H9 (cell line): ENCODE data around the gene CINP. TPM values are rescaled to one million over a fixed set of nuclear protein-coding genes. Genes with fewer than 3 reads are reported as not detected.

Experiments used
- DNase-seq: peaks from one replicate; pipeline ENCODE4 v3.0.0-alpha.2; 2017
- H2AFZ ChIP-seq: one replicate; pipeline ENCODE4 v1.6.1; 2013; ENCODE audit warnings: mild to moderate bottlenecking, low read length, control low read depth, moderate library complexity
- H2AK5ac ChIP-seq: 2 replicates; pipeline ENCODE4 v1.6.1; 2013; ENCODE audit warnings: low read length, control low read depth, mixed read lengths; ENCODE audit not compliant: insufficient read length
- H2BK120ac ChIP-seq: one replicate; pipeline ENCODE4 v1.6.1; 2013; ENCODE audit warnings: low read depth, mild to moderate bottlenecking, low read length, control low read depth, inconsistent platforms; ENCODE audit not compliant: poor library complexity, severe bottlenecking
- H2BK12ac ChIP-seq: 2 replicates; pipeline ENCODE4 v1.6.1; 2013; ENCODE audit warnings: low read length, control low read depth, mixed read lengths, low read depth; ENCODE audit not compliant: insufficient read length
- H2BK15ac ChIP-seq: 2 replicates; pipeline ENCODE4 v1.6.1; 2013; ENCODE audit warnings: low read depth, low read length, control low read depth
- H2BK20ac ChIP-seq: one replicate; pipeline ENCODE4 v1.6.1; 2013; ENCODE audit warnings: low read depth, mild to moderate bottlenecking, low read length, control low read depth, inconsistent platforms; ENCODE audit not compliant: poor library complexity, severe bottlenecking
- H2BK5ac ChIP-seq: 2 replicates; pipeline ENCODE4 v1.6.1; 2013; ENCODE audit warnings: low read length, control low read depth, mixed read lengths; ENCODE audit not compliant: insufficient read length
- H3K14ac ChIP-seq: 2 replicates; pipeline ENCODE4 v1.6.1; 2013; ENCODE audit warnings: low read length, control low read depth; ENCODE audit not compliant: insufficient read depth
- H3K18ac ChIP-seq: 2 replicates; pipeline ENCODE4 v1.6.1; 2013; ENCODE audit warnings: low read depth, mild to moderate bottlenecking, mixed read lengths, low read length, control low read depth; ENCODE audit not compliant: insufficient read length
- H3K23ac ChIP-seq: 2 replicates; pipeline ENCODE4 v1.6.1; 2013; ENCODE audit warnings: low read length, control low read depth, mixed read lengths, low read depth; ENCODE audit not compliant: insufficient read length
- H3K23me2 ChIP-seq: 2 replicates; pipeline ENCODE4 v1.6.1; 2013; ENCODE audit warnings: low read depth, mild to moderate bottlenecking, mixed read lengths, low read length, control low read depth; ENCODE audit not compliant: insufficient read length, poor library complexity, severe bottlenecking
- H3K27ac ChIP-seq: 2 replicates; pipeline ENCODE4 v1.5.1; 2013; ENCODE audit warnings: low read length, control low read depth, mixed read lengths, low read depth; ENCODE audit not compliant: insufficient read length
- H3K27me3 ChIP-seq: 2 replicates; pipeline ENCODE4 v1.6.1; 2013; ENCODE audit warnings: low read length, control low read depth, inconsistent platforms; ENCODE audit not compliant: insufficient read depth
- H3K4ac ChIP-seq: 2 replicates; pipeline ENCODE4 v1.6.1; 2013; ENCODE audit warnings: low read depth, mild to moderate bottlenecking, control low read depth, inconsistent platforms, low read length, moderate library complexity
- H3K4me1 ChIP-seq: 2 replicates; pipeline ENCODE4 v1.6.1; 2013; ENCODE audit warnings: low read length, control low read depth, inconsistent platforms; ENCODE audit not compliant: insufficient read depth
- H3K4me2 ChIP-seq: 2 replicates; pipeline ENCODE4 v1.6.1; 2013; ENCODE audit warnings: low read length, control low read depth, mixed read lengths; ENCODE audit not compliant: insufficient read length, insufficient read depth
- H3K56ac ChIP-seq: 2 replicates; pipeline ENCODE4 v1.6.1; 2013; ENCODE audit warnings: low read depth, mild to moderate bottlenecking, mixed read lengths, low read length, control low read depth; ENCODE audit not compliant: insufficient read length
- H3K79me1 ChIP-seq: 2 replicates; pipeline ENCODE4 v1.6.1; 2013; ENCODE audit warnings: low read depth, mild to moderate bottlenecking, moderate library complexity, low read length, control low read depth, inconsistent platforms; ENCODE audit not compliant: insufficient read depth, poor library complexity, severe bottlenecking
- H3K79me2 ChIP-seq: 2 replicates; pipeline ENCODE4 v1.6.1; 2013; ENCODE audit warnings: low read length, control low read depth, inconsistent platforms; ENCODE audit not compliant: insufficient read depth
- H3K9ac ChIP-seq: 2 replicates; pipeline ENCODE4 v1.6.1; 2013; ENCODE audit warnings: low read length, control low read depth, mixed read lengths; ENCODE audit not compliant: insufficient read length; ENCODE audit errors: extremely low read depth
- H3K9me3 ChIP-seq: one replicate; pipeline ENCODE4 v1.6.1; 2013; ENCODE audit warnings: low read depth, low read length, inconsistent platforms; ENCODE audit not compliant: control insufficient read depth
- H3T11ph ChIP-seq: one replicate; pipeline ENCODE4 v1.6.1; 2013; ENCODE audit warnings: mild to moderate bottlenecking, low read length, control low read depth, inconsistent platforms
- H4K20me1 ChIP-seq: one replicate; pipeline ENCODE4 v1.6.1; 2013; ENCODE audit not compliant: control insufficient read depth, insufficient read length, insufficient read depth
- H4K5ac ChIP-seq: 2 replicates; pipeline ENCODE4 v1.6.1; 2013; ENCODE audit warnings: low read depth, mild to moderate bottlenecking, mixed read lengths, low read length, control low read depth; ENCODE audit not compliant: insufficient read length
- H4K8ac ChIP-seq: replicated peaks from 2 replicates; pipeline ENCODE4 v1.6.1; 2013; ENCODE audit warnings: low read length, control low read depth, mixed read lengths, low read depth; ENCODE audit not compliant: insufficient read length
- H4K91ac ChIP-seq: 2 replicates; pipeline ENCODE4 v1.6.1; 2013; ENCODE audit warnings: low read depth, mild to moderate bottlenecking, moderate library complexity, mixed read lengths, low read length, control low read depth; ENCODE audit not compliant: insufficient read length
- H3K27ac Mint-ChIP-seq, 3 experiments: 2 replicates in 2 of 3; 3 replicates in 1 of 3; pipeline ENCODE4 v1.8.0; 2020 to 2021; ENCODE audit warnings: mixed read lengths in 3 of 3, mild to moderate bottlenecking in 1 of 3, moderate library complexity in 1 of 3
- H3K27me3 Mint-ChIP-seq: 2 replicates; pipeline ENCODE4 v1.8.0; 2021; ENCODE audit warnings: low read depth, mild to moderate bottlenecking, moderate library complexity, mixed read lengths
- H3K36me3 Mint-ChIP-seq, 3 experiments: 2 replicates in 2 of 3; 3 replicates in 1 of 3; pipeline ENCODE4 v1.8.0; 2020 to 2021; ENCODE audit warnings: low read depth in 3 of 3, mixed read lengths in 3 of 3; ENCODE audit not compliant: insufficient read depth in 1 of 3
- H3K4me1 Mint-ChIP-seq, 2 experiments: 2 replicates each; pipeline ENCODE4 v1.8.0; 2020; ENCODE audit warnings: mixed read lengths in 2 of 2
- H3K4me3 Mint-ChIP-seq, 2 experiments: 2 replicates in 1 of 2; 3 replicates in 1 of 2; pipeline ENCODE4 v1.8.0; 2020 to 2021; ENCODE audit warnings: mild to moderate bottlenecking in 2 of 2, mixed read lengths in 2 of 2, moderate library complexity in 1 of 2
- H3K9me3 Mint-ChIP-seq, 2 experiments: 2 replicates in 1 of 2; 3 replicates in 1 of 2; pipeline ENCODE4 v1.8.0; 2020; ENCODE audit warnings: mild to moderate bottlenecking in 2 of 2, mixed read lengths in 2 of 2, moderate library complexity in 1 of 2
- WGBS: extraction: QIAGEN DNeasy Blood & Tissue Kit; methylation state at CpG from one replicate; pipeline ENCODE4 v1.1.7; 2013; ENCODE audit warnings: missing lambda C conversion rate, low lambda C conversion rate, mixed read lengths; ENCODE audit not compliant: insufficient read length; ENCODE audit errors: extremely low coverage; 5-methylcytosine and 5-hydroxymethylcytosine counted together
- total RNA-seq: library from RNA; stranded (reverse); gene quantifications from 2 replicates; pipeline ENCODE4 v1.2.1, GENCODE V29; 2021
- TF ChIP-seq, protein P1 (sequence below): fragments of 200-600 bp; sonication (generic); conservative IDR thresholded peaks from 3 replicates; pipeline ENCODE4 v1.8.0; 2021; ENCODE audit warnings: antibody characterized with exemption, mild to moderate bottlenecking

Gene CINP
- total RNA-seq, 1 experiment from 2014 or later = 39.5 TPM

DNA sequence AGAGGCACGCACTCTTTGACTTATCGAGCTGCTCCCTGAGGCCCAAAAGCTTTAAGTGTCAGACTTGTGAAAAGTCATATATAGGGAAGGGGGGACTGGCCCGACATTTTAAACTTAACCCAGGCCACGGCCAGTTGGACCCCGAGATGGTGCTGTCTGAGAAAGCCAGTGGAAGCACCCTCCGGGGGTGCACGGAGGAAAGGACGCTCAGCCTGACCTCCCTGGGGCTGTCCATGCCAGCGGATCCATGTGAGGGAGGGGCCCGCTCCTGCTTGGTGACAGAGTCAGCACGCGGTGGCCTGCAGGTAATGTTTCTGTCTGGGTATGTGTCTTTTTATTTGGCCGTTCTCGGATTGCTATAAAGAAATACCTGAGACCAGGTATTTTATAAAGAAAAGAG is 36.1 kb downstream of the CINP start:
- Mint-ChIP-seq H3K36me3 (peaks cover 3 to 12% (median 4%) of the 10 kb centered on the region in 3 experiments; a peak in 6 of 7 replicates), H3K9me3 (no peaks in the 10 kb centered on the region), H3K27ac (no peak overlapping the region; a peak in 1 of 7 replicates), H3K4me1 (peaks cover 4 to 8% of the 10 kb centered on the region in 2 experiments), H3K27me3 (no peaks in the 10 kb centered on the region), H3K4me3 (no peak overlapping the region)
- Histone ChIP-seq H3K4me2 (no peak overlapping the region), H2AK5ac (no peak overlapping the region), H3K79me2 (no peaks in the 10 kb centered on the region), H2BK5ac (no peak overlapping the region), H4K8ac (no peak overlapping the region), H2BK20ac (no peak overlapping the region), H4K5ac (no peak overlapping the region), H3K18ac (no peak overlapping the region), H3K23me2 (no peaks in the 10 kb centered on the region), H3K23ac (no peak overlapping the region), H2BK12ac (no peak overlapping the region), H3K9ac (no peak overlapping the region), H2AFZ (no peak overlapping the region), H4K20me1 (no peaks in the 10 kb centered on the region), H3K14ac (no peak overlapping the region), H4K91ac (no peak overlapping the region), H3K56ac (no peak overlapping the region), H2BK120ac (no peak overlapping the region), H3K79me1 (no peaks in the 10 kb centered on the region), H3K4me1 (no peaks in the 10 kb centered on the region), H3K27me3 (no peaks in the 10 kb centered on the region), H2BK15ac (no peak overlapping the region), H3K4ac (no peak overlapping the region), H3K9me3 (no peaks in the 10 kb centered on the region), H3K27ac (no peak overlapping the region), H3T11ph (no peak overlapping the region)
- DNase-seq = no peak
- no CpG with 5 or more reads among the region's 14 CpGs for WGBS
- TF ChIP-seq, protein P1, sequence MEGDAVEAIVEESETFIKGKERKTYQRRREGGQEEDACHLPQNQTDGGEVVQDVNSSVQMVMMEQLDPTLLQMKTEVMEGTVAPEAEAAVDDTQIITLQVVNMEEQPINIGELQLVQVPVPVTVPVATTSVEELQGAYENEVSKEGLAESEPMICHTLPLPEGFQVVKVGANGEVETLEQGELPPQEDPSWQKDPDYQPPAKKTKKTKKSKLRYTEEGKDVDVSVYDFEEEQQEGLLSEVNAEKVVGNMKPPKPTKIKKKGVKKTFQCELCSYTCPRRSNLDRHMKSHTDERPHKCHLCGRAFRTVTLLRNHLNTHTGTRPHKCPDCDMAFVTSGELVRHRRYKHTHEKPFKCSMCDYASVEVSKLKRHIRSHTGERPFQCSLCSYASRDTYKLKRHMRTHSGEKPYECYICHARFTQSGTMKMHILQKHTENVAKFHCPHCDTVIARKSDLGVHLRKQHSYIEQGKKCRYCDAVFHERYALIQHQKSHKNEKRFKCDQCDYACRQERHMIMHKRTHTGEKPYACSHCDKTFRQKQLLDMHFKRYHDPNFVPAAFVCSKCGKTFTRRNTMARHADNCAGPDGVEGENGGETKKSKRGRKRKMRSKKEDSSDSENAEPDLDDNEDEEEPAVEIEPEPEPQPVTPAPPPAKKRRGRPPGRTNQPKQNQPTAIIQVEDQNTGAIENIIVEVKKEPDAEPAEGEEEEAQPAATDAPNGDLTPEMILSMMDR = no peak
